ENCODE results near the gene IL21R.

IL21R gene

DNA sequence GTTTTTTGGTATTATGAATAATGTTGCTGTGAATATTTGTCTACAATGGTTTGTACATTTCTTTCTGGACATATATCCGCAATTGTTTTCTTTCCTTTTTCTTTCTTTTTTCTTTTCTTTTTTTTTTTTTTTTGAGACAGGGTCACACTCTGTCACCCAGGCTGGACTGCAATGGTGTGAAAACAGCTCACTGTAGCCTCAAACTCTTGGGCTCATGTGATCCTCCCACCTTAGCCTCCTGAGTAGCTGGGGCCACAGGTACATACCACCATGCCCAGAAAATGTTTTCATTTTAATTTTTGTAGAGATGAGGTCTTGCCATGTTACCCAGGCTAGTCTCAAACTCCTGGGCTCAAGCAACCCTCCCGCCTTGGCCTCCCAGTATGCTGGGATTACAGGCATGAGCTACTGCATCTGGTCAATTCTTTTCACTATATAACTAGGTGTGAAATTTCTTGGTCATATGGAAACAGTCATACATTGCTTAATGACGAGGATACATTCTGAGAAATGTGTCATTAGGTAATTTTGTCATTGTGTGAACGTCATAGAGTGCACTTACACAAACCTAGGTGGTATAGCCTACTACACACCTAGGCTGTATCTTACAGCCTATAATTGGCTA, 15.2 kb downstream of the IL21R start:
- FAIRE-seq (no peak), DNase-seq (ENCODE audit: insufficient read length, low spot score) (no peak)
- no peak for TF ChIP-seq POLR2A (IDR thresholded peaks at IDR 0.05; ENCODE audit: low read depth, low read length)

DNA sequence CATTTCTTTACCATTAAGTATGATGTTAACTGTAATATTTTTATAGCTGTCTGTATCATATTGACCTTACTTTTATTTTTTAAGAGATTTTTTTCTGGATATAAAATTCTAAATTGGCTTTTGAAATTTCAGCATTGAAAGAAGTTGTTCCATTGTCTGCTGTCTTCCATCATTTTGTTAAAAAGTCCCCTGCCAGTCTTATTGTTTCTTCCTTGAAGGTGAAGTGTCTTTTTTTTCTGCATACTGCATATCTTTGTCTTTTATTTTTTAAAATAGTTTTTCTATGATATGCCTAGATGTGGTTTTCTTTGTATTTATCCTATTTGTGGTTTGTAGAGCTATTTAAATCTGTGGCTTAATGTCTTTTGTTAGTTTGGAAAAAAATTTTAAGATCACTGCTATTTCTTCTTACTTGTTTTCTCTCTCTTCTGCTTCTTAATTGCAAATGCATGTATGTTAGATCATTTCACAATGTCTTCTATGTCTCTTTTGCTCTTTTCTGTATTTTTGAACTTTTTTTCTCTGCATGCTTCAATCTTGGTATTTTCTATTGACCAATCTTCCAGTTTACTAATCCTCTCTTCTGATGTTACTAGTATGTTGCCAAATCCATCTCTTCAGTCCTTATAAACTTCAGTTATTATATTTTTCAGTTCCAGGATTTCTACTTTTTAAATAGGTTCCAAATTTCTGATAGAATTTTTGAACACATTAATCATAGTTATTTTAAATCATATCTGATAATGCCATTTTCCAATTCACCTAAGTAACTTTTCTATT, 20.2 kb downstream of the IL21R start:
- FAIRE-seq: no peak
- no peak for DNase-seq (ENCODE audit: insufficient read length, low spot score)
- TF ChIP-seq POLR2A (IDR thresholded peaks at IDR 0.05; ENCODE audit: low read depth, low read length): no peak

DNA sequence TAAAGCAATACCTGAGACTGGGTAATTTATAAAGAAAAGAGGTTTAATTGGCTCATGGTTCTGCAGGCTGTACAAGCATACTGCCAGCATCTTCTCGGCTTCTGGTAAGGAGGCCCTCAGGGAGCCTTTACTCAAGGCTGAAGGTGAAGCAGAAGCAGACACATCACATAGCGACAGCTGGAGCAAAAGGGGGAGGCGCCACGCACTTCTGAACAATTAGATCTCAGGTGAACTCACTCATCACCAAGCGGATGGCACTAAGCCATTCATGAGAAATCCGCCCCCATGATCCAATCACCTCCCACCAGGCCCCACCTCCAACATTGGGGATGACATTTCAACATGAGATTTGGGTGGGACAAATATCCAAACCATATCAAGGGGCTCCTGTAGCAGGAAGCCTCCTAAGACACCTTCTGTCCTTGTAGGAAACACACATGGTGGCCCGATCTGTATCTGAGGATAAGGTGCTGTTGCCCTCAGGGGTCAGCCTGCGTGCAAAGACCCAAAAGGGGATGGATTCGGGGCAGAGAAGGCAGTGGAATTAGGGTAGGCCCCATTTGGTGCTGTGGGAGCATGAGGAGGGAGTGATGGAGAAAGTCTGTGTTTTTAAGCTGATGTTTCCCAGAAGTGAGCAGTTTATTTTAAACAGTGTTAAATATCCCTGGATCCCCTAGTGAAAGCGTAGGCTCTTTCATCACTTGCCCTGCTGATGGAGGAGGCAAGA, 23.0 kb downstream of the IL21R start:
- TF ChIP-seq POLR2A (IDR thresholded peaks at IDR 0.05; ENCODE audit: low read depth, low read length): no peak
- FAIRE-seq (no peak), DNase-seq (ENCODE audit: insufficient read length, low spot score) (no peak)

DNA sequence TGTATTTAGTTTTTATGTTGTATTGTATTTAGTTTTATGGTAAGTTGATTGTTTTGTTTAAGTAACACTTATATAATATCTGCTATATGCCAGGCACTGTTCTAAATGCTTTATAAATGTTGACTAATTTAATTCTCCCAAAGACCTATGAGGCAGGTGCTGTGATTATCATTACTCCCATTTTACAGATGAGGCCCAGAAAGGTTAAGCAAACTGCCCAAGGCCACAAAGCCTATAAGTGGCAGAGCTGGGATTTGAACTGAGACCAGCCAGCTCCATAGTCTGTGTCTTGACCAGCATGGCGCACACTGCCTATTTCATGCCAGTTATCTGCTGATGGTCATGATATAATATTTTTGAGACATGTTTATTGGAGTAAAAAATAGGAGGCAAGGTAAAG, 24.0 kb downstream of the IL21R start:
- no peak for TF ChIP-seq POLR2A (IDR thresholded peaks at IDR 0.05; ENCODE audit: low read depth, low read length)
- DNase-seq (ENCODE audit: insufficient read length, low spot score) (no peak), FAIRE-seq (no peak)

DNA sequence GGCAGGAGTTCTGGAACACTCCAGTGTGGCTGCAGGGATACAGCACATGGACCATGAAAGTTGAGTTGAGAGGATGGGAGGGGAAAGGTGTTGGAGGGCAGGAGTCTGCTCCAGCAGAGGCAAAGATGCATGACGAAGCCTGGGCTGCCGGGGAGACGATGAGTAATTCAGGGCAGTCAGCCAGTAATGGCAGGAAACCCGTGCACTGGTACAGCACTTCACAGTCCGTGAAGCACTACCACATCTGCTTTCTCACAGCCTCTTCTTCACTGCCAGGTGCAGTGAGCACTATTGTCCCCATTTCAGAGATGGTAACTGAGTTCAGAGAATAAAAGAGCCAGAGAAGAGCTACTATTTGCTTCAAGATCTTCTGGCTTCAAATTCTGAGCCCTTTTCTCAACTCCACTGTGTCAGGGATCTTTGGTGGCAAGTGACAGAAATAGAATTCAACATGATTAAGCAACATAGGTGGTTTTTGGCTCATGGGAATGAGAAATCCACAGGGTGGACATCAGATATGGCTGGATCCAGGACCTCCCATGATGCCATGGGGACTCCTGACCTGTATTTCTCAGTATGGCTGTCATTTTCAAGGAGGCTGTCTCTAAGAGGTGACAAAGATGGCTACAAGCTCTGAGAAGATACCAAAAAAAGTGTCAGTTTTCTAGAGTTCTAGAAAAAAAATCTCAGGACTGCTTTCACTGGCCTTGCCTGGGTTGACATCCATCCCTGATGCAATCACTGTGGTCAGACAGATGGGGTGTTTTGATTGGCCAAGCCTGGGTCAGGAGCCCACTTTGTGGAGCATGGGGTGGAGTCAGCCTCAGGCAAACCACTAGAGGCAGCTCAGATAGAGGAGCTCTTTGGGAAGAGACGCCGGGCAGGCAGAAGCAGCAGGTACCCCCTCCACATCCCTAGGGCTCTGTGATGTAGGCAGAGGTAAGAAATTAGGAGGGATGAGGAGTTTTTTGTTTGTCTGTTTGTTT, 24.7 kb downstream of the IL21R start:
- TF ChIP-seq POLR2A (IDR thresholded peaks at IDR 0.05; ENCODE audit: low read depth, low read length): no peak
- FAIRE-seq (peak; percentile 91), DNase-seq (ENCODE audit: insufficient read length, low spot score) (peak; percentile 73)

DNA sequence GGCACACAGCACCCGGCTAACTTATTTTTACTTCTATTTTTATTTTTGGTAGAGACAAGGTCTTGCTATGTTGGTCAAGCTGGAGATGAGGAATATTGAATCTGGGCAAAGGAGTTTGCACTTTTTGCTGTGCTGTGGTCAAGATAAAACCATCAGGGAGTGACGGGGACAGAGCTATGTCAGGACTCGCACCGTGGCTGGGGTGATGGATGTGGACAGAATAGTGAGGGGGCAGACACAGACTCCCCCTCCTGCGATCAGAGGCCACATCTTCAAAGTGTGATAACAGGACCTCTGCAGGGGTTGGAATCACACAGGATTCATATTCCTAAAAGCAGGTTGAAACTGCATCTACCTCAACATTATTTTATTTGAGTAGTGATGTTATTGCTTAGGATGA, 25.6 kb downstream of the IL21R start:
- TF ChIP-seq POLR2A (IDR thresholded peaks at IDR 0.05; ENCODE audit: low read depth, low read length): no peak
- FAIRE-seq: no peak

DNA sequence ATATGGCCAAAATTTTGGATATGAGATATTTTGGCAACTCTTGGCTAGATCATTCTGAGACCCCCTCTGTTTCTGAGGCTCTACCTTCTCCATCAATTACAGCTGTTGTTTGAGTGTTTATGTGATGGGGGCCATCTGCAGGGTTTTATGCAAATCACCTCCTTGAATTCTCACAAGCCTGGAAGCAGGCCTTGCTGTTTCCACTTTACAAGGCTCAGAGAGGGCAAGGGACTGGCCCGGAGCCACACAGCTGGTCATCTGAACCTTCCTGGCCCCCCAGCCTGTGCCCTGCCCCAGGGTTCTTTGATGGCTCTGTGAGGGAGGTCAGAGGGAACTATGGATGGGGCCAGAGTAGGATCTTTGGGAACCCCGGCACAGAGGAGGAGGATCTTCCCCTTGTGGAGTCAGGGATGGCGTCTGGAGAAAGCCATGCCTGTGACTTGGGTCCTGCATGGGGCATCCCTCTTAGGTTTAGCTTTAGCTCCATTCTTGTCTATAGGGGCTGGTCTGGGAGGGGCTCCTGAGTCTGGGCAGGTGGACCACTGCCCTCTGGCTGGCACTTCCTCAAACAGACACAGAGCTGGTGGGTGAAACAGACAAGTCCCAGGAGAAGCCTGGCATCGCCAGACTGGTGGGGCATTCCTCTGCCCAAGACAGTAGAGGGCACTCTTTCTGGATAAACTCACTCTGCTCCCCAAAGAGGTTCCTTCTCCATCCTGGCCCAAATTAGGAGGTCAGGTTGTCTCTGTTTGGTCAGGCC, 26.2 kb downstream of the IL21R start:
- no peak for TF ChIP-seq POLR2A (IDR thresholded peaks at IDR 0.05; ENCODE audit: low read depth, low read length)
- no peak for FAIRE-seq
- DNase-seq (ENCODE audit: insufficient read length, low spot score): no peak

More for the DNA sequence above, 25.6 kb downstream of the IL21R start:
- no peak for DNase-seq (ENCODE audit: insufficient read length, low spot score)

DNA sequence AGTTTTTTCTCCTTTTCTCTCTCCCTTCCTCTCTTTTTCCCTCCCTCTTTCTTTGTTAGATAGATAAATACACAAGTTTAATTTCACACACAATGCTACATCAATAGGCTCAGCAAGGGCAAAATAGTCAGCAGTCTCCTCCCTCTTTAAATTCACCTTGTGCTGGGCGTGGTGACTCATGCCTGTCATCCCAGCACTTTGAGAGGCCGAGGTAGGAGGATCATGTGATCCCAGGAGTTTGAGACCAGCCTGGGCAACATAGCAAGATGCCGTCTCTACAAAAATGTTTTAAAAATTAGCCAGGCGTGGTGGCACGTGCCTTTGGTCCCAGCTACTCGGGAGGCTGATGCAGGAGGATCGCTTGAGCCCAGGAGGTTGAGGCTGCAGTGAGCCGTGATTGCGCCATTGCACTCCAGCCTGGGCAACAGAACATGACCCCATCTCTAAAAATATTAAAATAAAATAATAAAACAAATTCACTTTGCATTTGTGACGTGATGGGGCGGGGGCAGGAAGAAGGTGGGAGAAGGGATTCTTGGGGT, 27.4 kb downstream of the IL21R start:
- no peak for TF ChIP-seq POLR2A (IDR thresholded peaks at IDR 0.05; ENCODE audit: low read depth, low read length)
- FAIRE-seq (no peak), DNase-seq (ENCODE audit: insufficient read length, low spot score) (no peak)

DNA sequence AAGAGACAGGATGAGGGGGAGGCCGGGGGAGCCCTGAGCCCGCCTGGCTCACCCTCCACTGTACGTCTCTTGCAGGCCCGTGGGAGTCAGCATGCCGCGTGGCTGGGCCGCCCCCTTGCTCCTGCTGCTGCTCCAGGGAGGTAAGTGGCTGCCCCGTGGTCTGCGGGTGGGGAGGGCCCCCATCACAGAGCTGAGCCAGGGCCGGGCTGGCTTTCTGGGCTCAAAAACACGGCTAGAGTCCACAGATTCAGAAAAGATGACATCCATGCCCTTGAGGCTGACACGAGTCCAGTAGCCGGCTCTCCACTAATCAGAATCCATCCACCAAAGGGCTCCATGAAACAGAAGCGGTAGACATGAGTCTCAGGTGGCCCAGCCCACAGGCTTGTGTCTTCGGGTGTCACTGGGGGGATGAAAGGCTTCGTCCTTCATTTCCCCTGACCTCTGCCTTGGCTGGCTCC, 28.0 kb downstream of the IL21R start:
- no peak for TF ChIP-seq POLR2A (IDR thresholded peaks at IDR 0.05; ENCODE audit: low read depth, low read length)
- DNase-seq (ENCODE audit: insufficient read length, low spot score) (no peak), FAIRE-seq (no peak)

DNA sequence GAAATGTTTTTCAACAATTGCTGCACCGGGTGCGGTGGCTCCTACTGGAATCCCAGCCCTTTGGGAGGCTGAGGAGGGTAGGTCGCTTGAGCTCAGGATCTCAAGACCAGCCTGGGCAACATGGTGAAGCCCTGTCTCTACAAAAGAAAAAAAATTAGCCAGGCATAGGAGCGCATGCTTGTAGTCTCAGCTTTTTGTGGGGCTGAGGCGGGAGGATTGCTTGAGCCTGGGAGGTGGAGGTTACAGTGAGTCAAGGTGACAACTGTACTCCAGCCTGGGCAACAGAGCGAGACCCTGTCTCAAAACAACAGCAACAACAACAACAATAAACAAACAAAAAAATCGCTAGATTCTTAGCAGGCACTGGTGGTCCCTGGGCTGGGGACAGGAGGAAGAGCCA, 28.5 kb downstream of the IL21R start:
- DNase-seq (ENCODE audit: insufficient read length, low spot score): no peak
- no peak for TF ChIP-seq POLR2A (IDR thresholded peaks at IDR 0.05; ENCODE audit: low read depth, low read length)
- FAIRE-seq: no peak

DNA sequence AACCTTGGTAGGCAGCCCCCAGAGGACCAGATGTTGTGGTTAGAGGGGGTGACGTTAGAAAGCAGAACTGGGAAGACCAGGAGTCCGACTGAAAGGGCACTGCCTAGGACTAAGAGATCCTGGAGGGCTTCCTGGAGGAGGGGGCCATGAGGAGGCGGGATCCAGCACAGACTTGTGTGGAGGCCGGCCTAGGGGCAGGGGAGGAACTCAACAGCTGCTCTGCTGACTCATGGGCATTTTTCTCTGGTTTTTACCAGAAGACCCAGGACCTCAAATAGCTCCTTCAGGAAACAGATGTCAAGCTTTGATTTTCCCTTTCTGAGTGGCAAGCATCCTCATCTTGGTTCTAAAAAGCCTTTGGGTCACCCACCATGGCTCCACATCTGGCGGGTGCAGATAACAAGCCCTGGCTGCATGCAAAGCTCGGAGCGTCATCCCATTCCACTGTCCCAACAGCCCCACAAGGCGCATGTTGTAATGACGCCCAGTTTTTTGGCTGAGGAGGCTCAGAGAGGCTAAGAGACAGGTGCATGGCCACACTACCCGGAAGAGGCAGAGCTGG, 29.0 kb downstream of the IL21R start:
- no peak for DNase-seq (ENCODE audit: insufficient read length, low spot score)
- FAIRE-seq: no peak
- TF ChIP-seq POLR2A (IDR thresholded peaks at IDR 0.05; ENCODE audit: low read depth, low read length): no peak
